A549 (cell line): ENCODE data around the gene C10orf90. TPM values are rescaled to one million over a fixed set of nuclear protein-coding genes. Genes with fewer than 3 reads are reported as not detected.

Source experiments
- ATAC-seq, 2 experiments: fragments of 200-7000 bp in 1 of 2; fragments of >200 bp in 1 of 2; cut with Nextera tagmentation in 1 of 2; cut with Tn5 transposase in 1 of 2; 3 replicates each; pipeline versions ENCODE4 v1.8.0 to v1.9.1; 2018 to 2020; ENCODE audit warnings: mild to moderate bottlenecking in 1 of 2, moderate library complexity in 1 of 2
- CTCF ChIA-PET: fragments of 300-600 bp; sonication (Branson Sonifier 250); formaldehyde crosslinking; extraction: SDS; loops from one replicate; lab custom pipeline; 2021; ENCODE audit warnings: antibody characterized with exemption, inconsistent platforms; lab: Yijun Ruan, JAX
- POLR2A ChIA-PET: fragments of 350-600 bp; formaldehyde crosslinking; extraction: SDS; loops from one replicate; lab custom pipeline; 2021; ENCODE audit warnings: antibody characterized with exemption, inconsistent platforms; lab: Yijun Ruan, JAX
- DNase-seq, 2 experiments: peaks; one replicate each; pipeline versions ENCODE4 v3.0.0 to v3.0.0-alpha.2; 2011 to 2016; ENCODE audit warnings: low read depth in 1 of 2, low spot score in 1 of 2
- FAIRE-seq: peaks from 2 replicates; lab custom pipeline; 2011; peaks lifted over from hg19 to GRCh38; lab: Jason Lieb, UNC
- H3K27ac ChIP-seq, 2 experiments: fragments of >200 bp; sonication (Bioruptor Twin); formaldehyde crosslinking; 3 replicates each; pipeline ENCODE4 v1.5.1; 2016 to 2017
- H3K4me1 ChIP-seq: fragments of >200 bp; sonication (Bioruptor Twin); formaldehyde crosslinking; 3 replicates; pipeline ENCODE4 v1.6.1; 2016
- H3K4me2 ChIP-seq: fragments of >200 bp; sonication (Bioruptor Twin); formaldehyde crosslinking; 3 replicates; pipeline ENCODE4 v1.6.1; 2016
- H3K4me3 ChIP-seq: fragments of >200 bp; sonication (Bioruptor Twin); formaldehyde crosslinking; 3 replicates; pipeline ENCODE4 v1.5.1; 2016
- H3K9me3 ChIP-seq: fragments of >200 bp; sonication (Bioruptor Twin); formaldehyde crosslinking; 3 replicates; pipeline ENCODE4 v1.6.1; 2016
- CHD2 ChIP-seq: fragments of 150-350 bp; IDR thresholded peaks from 2 replicates; pipeline ENCODE4 v1.6.1; 2014; ENCODE audit warnings: low read length; ENCODE audit not compliant: partially characterized antibody
- EHMT2 ChIP-seq: fragments of 200-600 bp; sonication (generic); IDR thresholded peaks from 2 replicates; pipeline ENCODE4 v1.6.1; 2016; ENCODE audit warnings: antibody characterized with exemption, low read depth, mild to moderate bottlenecking, moderate library complexity
- ESRRA ChIP-seq: fragments of 150-350 bp; IDR thresholded peaks from 2 replicates; pipeline ENCODE4 v1.6.1; 2014; ENCODE audit warnings: mild to moderate bottlenecking, low read length, borderline replicate concordance
- JUNB ChIP-seq: fragments of >200 bp; sonication (Bioruptor Twin); formaldehyde crosslinking; IDR thresholded peaks from 2 replicates; pipeline ENCODE4 v1.6.1; 2016
- MAZ ChIP-seq: fragments of 150-350 bp; IDR thresholded peaks from 2 replicates; pipeline ENCODE4 v1.6.1; 2014; ENCODE audit warnings: antibody characterized with exemption, low read depth, low read length, borderline replicate concordance
- MYC ChIP-seq: IDR thresholded peaks from 2 replicates; pipeline ENCODE4 v1.6.1; 2012; ENCODE audit warnings: mild to moderate bottlenecking, inconsistent platforms, low read length, improper control_type of control experiment, borderline replicate concordance
- RAD21 ChIP-seq, 2 experiments: fragments of >200 bp in 1 of 2; sonication (Bioruptor Twin) in 1 of 2; formaldehyde crosslinking in 1 of 2; IDR thresholded peaks in 1 of 2; conservative IDR thresholded peaks in 1 of 2; 2 replicates in 1 of 2; 3 replicates in 1 of 2; pipeline ENCODE4 v1.6.1; 2012 to 2018; ENCODE audit warnings: inconsistent platforms in 1 of 2
- RCOR1 ChIP-seq: fragments of 150-350 bp; IDR thresholded peaks from 2 replicates; pipeline ENCODE4 v1.6.1; 2014; ENCODE audit warnings: antibody characterized with exemption, low read length, low read depth
- RNF2 ChIP-seq: fragments of 200-600 bp; sonication (generic); IDR thresholded peaks from 2 replicates; pipeline ENCODE4 v1.6.1; 2016; ENCODE audit warnings: low read depth, mild to moderate bottlenecking, antibody characterized with exemption, moderate library complexity, borderline replicate concordance
- SREBF2 ChIP-seq: fragments of 450-650 bp; IDR thresholded peaks from 2 replicates; pipeline ENCODE4 v1.6.1; 2014; ENCODE audit warnings: mild to moderate bottlenecking, moderate library complexity
- TFCP2L1 ChIP-seq: fragments of 250-450 bp; sonication (Bioruptor Pico); IDR thresholded peaks from 2 replicates; pipeline ENCODE4 v1.5.0; 2021; ENCODE audit warnings: mild to moderate bottlenecking
- ZNF302 ChIP-seq: fragments of 250-450 bp; sonication (Bioruptor Pico); IDR thresholded peaks from 2 replicates; pipeline ENCODE4 v1.9.0; 2021; ENCODE audit warnings: inconsistent platforms, mild to moderate bottlenecking, moderate library complexity
- ZSCAN20 ChIP-seq: fragments of 250-450 bp; sonication (Bioruptor Pico); IDR thresholded peaks from 2 replicates; pipeline ENCODE4 v1.8.0; 2022; ENCODE audit warnings: mild to moderate bottlenecking, moderate library complexity
- WGBS: methylation state at CpG from one replicate; pipeline ENCODE4 v1.1.6; 2017; ENCODE audit errors: missing lambda C conversion rate; 5-methylcytosine and 5-hydroxymethylcytosine counted together
- polyA plus RNA-seq, 4 experiments: library from polyadenylated mRNA; depleted of rRNA in 3 of 4; stranded (reverse); fragments of >200 nt; fragmentation: RNase III in 1 of 4; extraction: RNeasy Plus Mini Kit Qiagen cat#74134 plus additional on column Dnase treatment in 1 of 4; gene quantifications; 2 replicates in 3 of 4; 3 replicates in 1 of 4; pipeline ENCODE4 v1.2.3, GENCODE V29; 2011 to 2017
- TF ChIP-seq, protein P1 (sequence below): fragments of >200 bp; sonication (Bioruptor Twin); formaldehyde crosslinking; IDR thresholded peaks from 3 replicates; pipeline ENCODE4 v1.5.1; 2016
- TF ChIP-seq, protein P2 (sequence below): fragments of >200 bp; sonication (Bioruptor Twin); formaldehyde crosslinking; IDR thresholded peaks from 3 replicates; pipeline ENCODE4 v1.6.1; 2016
- TF ChIP-seq, protein P3 (sequence below): fragments of 250-450 bp; sonication (Bioruptor Pico); IDR thresholded peaks from 2 replicates; pipeline ENCODE4 v1.5.0; 2021; ENCODE audit warnings: mild to moderate bottlenecking, moderate library complexity, borderline replicate concordance
- TF ChIP-seq, protein P4 (sequence below): fragments of 200-600 bp; sonication (generic); IDR thresholded peaks from 2 replicates; pipeline ENCODE4 v1.6.1; 2016; ENCODE audit warnings: antibody characterized with exemption, mild to moderate bottlenecking, moderate library complexity

C10orf90 gene
- polyA plus RNA-seq, 2 of the 4 experiments (the other 2 are of a cell fraction) = 0.70 to 2.0 TPM

DNA sequence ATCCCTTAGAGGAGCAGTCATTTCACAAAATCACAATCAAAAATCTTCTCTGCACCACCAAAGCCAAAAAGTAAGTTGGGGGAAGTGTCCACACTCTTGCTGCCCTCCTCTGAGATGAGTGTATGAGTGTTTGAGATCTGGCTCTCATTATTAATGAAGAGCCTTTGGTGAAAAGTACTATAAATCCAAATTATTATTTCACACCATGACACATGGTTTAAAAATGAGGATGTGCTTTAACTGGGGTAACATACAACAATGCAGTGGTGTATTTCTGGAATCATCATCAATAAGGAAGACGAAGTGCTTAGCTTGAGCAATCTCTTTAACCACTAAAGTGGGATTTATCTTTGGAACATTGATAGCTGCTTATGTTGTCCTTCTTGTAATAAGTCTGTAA is 168.1 kb downstream of the C10orf90 start:
- Histone ChIP-seq H3K4me1 (no peaks in the 10 kb centered on the region; the same call in 2 of the 3 replicates), H3K4me2 (no peak overlapping the region), H3K27ac (peak overlapping the region in 1 of 2 experiments; percentile 41; a peak in 1 of 6 replicates), H3K4me3 (no peak overlapping the region), H3K9me3 (no peaks in the 10 kb centered on the region)
- 69% methylated on average over 1 of the region's 1 CpG for WGBS
- TF ChIP-seq MYC (no peak), RNF2 (no peak), ZSCAN20 (CRISPR knock-in tag) (no peak), JUNB (no peak), RCOR1 (no peak), ZNF302 (CRISPR knock-in tag) (no peak), ESRRA (no peak), TFCP2L1 (CRISPR knock-in tag) (no peak), RAD21 (conservative IDR thresholded peaks at IDR 0.05 in 1 of 2, IDR thresholded peaks at IDR 0.05 in 1 of 2) (no peak), CHD2 (no peak), EHMT2 (no peak), MAZ (no peak)
- TF ChIP-seq, protein P1, sequence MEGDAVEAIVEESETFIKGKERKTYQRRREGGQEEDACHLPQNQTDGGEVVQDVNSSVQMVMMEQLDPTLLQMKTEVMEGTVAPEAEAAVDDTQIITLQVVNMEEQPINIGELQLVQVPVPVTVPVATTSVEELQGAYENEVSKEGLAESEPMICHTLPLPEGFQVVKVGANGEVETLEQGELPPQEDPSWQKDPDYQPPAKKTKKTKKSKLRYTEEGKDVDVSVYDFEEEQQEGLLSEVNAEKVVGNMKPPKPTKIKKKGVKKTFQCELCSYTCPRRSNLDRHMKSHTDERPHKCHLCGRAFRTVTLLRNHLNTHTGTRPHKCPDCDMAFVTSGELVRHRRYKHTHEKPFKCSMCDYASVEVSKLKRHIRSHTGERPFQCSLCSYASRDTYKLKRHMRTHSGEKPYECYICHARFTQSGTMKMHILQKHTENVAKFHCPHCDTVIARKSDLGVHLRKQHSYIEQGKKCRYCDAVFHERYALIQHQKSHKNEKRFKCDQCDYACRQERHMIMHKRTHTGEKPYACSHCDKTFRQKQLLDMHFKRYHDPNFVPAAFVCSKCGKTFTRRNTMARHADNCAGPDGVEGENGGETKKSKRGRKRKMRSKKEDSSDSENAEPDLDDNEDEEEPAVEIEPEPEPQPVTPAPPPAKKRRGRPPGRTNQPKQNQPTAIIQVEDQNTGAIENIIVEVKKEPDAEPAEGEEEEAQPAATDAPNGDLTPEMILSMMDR = no peak
- TF ChIP-seq, protein P2, sequence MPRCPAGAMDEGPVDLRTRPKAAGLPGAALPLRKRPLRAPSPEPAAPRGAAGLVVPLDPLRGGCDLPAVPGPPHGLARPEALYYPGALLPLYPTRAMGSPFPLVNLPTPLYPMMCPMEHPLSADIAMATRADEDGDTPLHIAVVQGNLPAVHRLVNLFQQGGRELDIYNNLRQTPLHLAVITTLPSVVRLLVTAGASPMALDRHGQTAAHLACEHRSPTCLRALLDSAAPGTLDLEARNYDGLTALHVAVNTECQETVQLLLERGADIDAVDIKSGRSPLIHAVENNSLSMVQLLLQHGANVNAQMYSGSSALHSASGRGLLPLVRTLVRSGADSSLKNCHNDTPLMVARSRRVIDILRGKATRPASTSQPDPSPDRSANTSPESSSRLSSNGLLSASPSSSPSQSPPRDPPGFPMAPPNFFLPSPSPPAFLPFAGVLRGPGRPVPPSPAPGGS = no peak
- TF ChIP-seq, protein P3, sequence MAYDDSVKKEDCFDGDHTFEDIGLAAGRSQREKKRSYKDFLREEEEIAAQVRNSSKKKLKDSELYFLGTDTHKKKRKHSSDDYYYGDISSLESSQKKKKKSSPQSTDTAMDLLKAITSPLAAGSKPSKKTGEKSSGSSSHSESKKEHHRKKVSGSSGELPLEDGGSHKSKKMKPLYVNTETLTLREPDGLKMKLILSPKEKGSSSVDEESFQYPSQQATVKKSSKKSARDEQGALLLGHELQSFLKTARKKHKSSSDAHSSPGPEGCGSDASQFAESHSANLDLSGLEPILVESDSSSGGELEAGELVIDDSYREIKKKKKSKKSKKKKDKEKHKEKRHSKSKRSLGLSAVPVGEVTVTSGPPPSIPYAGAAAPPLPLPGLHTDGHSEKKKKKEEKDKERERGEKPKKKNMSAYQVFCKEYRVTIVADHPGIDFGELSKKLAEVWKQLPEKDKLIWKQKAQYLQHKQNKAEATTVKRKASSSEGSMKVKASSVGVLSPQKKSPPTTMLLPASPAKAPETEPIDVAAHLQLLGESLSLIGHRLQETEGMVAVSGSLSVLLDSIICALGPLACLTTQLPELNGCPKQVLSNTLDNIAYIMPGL (CRISPR knock-in tag) = no peak
- TF ChIP-seq, protein P4, sequence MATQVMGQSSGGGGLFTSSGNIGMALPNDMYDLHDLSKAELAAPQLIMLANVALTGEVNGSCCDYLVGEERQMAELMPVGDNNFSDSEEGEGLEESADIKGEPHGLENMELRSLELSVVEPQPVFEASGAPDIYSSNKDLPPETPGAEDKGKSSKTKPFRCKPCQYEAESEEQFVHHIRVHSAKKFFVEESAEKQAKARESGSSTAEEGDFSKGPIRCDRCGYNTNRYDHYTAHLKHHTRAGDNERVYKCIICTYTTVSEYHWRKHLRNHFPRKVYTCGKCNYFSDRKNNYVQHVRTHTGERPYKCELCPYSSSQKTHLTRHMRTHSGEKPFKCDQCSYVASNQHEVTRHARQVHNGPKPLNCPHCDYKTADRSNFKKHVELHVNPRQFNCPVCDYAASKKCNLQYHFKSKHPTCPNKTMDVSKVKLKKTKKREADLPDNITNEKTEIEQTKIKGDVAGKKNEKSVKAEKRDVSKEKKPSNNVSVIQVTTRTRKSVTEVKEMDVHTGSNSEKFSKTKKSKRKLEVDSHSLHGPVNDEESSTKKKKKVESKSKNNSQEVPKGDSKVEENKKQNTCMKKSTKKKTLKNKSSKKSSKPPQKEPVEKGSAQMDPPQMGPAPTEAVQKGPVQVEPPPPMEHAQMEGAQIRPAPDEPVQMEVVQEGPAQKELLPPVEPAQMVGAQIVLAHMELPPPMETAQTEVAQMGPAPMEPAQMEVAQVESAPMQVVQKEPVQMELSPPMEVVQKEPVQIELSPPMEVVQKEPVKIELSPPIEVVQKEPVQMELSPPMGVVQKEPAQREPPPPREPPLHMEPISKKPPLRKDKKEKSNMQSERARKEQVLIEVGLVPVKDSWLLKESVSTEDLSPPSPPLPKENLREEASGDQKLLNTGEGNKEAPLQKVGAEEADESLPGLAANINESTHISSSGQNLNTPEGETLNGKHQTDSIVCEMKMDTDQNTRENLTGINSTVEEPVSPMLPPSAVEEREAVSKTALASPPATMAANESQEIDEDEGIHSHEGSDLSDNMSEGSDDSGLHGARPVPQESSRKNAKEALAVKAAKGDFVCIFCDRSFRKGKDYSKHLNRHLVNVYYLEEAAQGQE = no peak
- ChIA-PET CTCF (interaction anchor here (0.9 to 4.9 kb wide), 8 partner anchors 12 to 634 kb away, joined by 3 to 58 read pairs (median 15); partner anchors contain the start of gene ADAM12), POLR2A (no interaction called here)
- ATAC-seq = no peak
- no peak for DNase-seq
- FAIRE-seq = no peak

DNA sequence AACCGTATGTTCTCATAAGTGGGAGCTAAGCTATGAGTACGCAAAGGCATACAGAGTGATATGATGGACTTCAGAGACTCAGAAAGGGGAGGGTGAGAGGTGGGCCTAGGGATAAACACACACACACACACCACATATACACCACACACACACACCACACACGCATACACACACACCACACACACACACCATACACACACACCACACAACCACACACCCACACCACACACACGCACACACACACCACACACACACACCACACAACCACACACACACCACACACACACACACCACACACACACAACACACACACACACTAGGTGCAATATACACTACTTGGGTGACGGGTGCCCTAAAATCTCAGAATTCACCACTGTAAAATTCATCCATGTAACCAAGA is 168.7 kb downstream of the C10orf90 start:
- CTCF ChIA-PET = interaction anchor here (0.9 to 4.9 kb wide), 7 partner anchors 16 to 567 kb away, joined by 3 to 58 read pairs (median 9); no protein-coding TSS in a partner anchor
- TF ChIP-seq ZNF302 (CRISPR knock-in tag) = no peak
- TF ChIP-seq MAZ = no peak
- TF ChIP-seq SREBF2 = no peak
- Histone ChIP-seq H3K4me3 (no peak overlapping the region), H3K27ac (peak overlapping the region in 1 of 2 experiments; percentile 41; a peak in 1 of 6 replicates), H3K4me1 (no peaks in the 10 kb centered on the region; the same call in 2 of the 3 replicates), H3K4me2 (no peak overlapping the region), H3K9me3 (no peaks in the 10 kb centered on the region)
- POLR2A ChIA-PET = no interaction called here
- FAIRE-seq = peak; percentile 51
- 79% methylated on average over 5 of the region's 5 CpGs for WGBS
- no peak for ATAC-seq
- no peak for DNase-seq
